Sciatic nerve (tissue), 2 donors: ENCODE data around the gene FCN2. TPM values are rescaled to one million over a fixed set of nuclear protein-coding genes. Genes with fewer than 3 reads are reported as not detected.

Source experiments
- ATAC-seq: fragments of 200-7000 bp; cut with Tn5 transposase; one replicate; pipeline ENCODE4 v1.9.1; 2020; ENCODE audit warnings: mild to moderate bottlenecking, moderate library complexity
- DNase-seq: peaks from one replicate; pipeline ENCODE4 v3.0.0-alpha.2; 2020; ENCODE audit warnings: low spot score
- intact Hi-C: fragments of 100-400 bp; cut with DNase I; formaldehyde crosslinking; loops from one replicate; pipeline ENCODE4 v1.14.2; 2022
- total RNA-seq: library from RNA; stranded (reverse); fragmentation: NEBNext Ultra II Directional; extraction: Animal tissue kit (Norgen Biotek cat#: 25700); gene quantifications from one replicate; pipeline ENCODE4 v1.2.1, GENCODE V29; 2021
- donor health status: DM: no; HTN: no; CAD: no.
- donor health status: DM: no; HTN: no; CAD: no.

The FCN2 gene
- total RNA-seq, 1 donor from 2014 or later, result not detected

DNA sequence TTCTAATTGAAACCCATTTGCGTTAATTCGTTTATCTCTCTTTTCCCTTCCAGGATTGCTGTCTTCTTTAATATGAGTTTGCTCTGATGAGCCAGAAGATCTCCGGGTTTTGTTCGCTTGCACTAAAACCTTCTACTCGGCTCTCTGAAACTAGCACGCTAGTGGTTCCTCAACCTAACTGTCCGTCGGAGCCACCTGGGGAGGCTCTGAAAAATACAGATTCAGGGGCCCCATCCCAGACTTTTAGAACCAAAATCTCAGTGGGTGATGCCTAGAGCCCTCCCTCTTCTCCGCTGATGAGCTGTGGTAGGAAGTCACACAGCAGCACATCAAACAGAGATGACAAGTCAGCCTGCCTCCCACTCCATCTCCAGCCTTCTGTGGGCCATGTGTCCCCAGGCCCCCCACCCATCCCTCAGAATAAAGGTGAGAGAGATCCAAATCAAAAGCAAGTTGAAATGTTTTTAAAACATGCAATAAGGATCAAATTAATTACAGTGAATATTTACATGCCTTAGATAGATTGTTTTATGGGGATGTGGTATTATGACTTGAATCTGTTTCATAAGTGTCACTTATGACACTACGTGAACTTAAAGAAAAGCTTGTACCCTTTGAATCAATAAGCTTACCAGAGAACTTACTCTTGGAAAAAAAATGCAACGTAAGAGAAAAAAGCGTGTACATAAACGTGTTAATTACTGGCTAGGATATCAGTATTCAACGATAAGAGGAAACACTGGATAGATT lies 16.4 kb downstream of the FCN2 start:
- intact Hi-C loops, result no loop called here
- ATAC-seq (no peak), DNase-seq (peak; percentile 27)

DNA sequence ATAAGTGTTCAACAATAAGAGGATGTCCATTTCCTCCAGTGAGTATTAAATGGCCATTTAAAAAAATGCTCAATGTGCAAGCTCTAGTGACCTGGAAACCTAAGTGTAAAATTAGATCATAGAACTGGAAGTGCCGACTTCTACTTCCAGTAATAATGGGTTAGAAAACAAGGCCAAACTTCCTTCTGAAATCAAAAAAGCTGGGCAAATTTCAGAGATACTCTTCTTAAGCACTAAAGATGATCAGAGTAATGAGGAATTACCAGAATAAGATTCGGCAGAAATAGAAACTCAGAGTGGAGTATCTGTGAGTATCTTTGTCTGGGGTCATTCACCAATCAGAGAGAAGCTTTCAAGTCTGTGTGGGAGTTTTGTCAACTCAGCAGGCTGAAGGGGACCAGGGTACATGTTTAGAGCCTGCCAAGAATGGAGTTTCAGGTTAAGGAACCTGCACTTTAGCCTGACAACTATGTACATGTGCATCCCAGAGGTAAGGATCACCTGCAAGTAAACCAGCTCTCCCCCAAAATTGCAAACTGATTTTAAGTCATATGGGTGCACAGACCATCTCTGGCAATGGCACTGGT lies 17.1 kb downstream of the FCN2 start:
- ATAC-seq (no peak), DNase-seq (no peak)
- intact Hi-C loops, result no loop called here

DNA sequence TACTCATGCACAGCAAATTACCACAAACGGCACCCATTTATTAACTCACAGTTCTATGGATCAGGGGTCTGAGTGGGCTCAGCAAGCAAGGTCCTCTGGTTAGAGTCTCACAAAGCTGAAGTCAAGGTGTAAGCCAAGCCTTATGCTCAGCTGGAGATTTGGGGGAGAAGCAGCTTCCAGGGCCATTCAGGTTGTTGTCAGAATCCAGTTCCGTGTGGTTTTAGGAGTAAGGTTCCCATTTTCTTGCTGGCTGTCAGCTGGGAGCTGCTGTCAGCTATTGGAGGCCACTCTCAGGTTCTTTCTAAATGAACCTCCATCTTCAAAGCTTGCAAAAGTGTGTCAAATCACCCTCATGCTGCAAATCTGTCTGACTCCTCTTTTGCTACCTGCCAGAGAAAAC lies 17.7 kb downstream of the FCN2 start:
- ATAC-seq, result no peak
- intact Hi-C loops, result no loop called here

DNA sequence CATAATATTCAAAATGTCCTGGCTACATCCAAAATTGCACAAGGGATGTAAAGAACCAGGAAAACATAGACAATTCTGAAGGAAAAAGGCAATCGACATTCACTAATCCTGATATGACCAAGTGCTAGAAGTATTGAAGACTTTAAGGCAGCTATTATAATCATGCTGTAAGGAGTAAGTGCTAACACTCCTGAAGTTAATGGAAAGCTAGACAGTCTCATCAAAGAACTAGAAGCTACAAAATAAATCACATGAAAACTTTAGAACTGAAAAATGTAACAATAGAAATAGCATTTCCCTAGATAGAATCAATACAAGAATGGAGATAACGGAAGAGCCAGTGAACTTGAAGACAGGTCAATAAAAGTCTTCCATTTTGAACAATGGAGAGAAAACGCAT lies 18.6 kb downstream of the FCN2 start:
- intact Hi-C loops, result no loop called here
- DNase-seq (no peak), ATAC-seq (no peak)

More for the DNA sequence above, 17.7 kb downstream of the FCN2 start:
- DNase-seq, result no peak

DNA sequence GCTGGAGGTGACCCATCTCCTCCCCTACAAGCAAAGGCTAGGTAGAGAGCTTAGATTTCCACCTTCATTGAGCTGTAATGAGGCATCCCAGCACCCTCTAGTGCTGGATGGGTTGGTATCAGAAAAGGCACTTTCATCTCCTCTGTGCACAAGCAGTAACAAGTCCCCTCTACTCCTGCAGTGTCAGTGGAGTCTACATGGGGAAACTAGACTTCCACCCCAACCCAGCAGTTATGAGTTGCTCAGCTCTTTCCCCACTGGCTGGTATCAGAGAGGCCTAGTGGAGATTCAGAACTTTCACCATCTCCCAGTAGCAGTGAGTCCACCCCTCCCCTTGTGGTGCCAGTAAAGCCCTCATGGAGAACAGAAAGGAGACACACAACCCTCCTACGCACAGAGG lies 19.2 kb downstream of the FCN2 start:
- DNase-seq (peak; percentile 12), ATAC-seq (no peak)
- intact Hi-C loops, result no loop called here

DNA sequence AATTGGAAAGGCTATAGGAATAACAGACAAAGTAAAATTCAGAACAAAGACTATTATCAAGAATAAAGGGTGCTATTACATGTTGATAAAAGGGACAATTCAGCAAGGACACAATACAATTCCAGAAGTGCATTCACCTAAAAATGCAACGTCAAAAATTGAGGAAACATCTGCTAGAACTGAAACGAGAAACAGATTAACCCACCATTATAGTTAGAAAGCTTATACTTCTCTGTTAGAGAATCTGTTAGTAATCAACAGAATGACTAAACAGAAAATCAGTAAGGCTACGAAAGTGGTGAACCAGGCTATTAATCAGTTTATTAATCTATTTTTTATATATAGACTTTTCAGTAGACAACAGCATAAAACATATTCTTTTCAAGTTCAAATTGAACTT lies 22.3 kb downstream of the FCN2 start:
- ATAC-seq, result no peak
- DNase-seq, result no peak
- intact Hi-C loops, result no loop called here

DNA sequence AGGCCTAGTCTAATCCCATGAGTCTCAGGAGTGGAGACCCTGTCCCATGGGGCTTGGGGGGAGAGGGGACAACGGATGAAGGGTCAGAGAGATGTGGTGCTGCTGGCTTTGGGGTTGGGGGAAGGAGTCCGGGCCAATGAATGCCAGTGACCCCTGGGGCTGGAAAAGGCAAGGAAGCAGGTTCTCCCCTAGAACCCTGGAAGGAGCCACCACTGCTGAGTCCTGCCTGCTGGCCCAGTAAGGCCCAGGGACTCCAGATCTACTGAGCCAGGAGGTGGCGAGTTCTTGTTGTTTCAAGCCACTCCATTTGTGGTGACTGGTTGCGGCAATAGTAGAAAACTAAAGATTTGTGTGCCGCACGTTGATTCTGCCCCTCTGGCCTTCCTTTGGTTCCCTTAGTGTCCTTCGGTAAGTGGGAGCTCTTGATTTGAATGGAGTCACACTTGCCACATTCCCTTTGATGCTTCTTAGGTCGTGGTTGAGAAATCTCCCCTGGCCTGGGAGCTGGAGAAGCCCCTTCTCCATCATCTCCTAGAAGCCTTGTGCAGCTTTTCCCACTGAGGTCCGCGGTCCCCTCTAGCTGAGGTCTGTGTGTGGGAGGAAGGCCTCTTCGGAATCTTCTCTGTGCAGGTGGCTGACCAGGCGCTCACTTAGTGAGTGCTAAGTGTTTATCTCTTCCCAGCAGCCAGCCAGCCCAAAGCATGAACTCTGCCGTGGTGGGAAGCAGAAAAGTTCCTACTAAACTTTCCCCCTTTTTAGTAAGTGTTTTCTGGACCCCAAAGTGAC lies 28.1 kb downstream of the FCN2 start:
- intact Hi-C loops, result no loop called here
- no peak for ATAC-seq

DNA sequence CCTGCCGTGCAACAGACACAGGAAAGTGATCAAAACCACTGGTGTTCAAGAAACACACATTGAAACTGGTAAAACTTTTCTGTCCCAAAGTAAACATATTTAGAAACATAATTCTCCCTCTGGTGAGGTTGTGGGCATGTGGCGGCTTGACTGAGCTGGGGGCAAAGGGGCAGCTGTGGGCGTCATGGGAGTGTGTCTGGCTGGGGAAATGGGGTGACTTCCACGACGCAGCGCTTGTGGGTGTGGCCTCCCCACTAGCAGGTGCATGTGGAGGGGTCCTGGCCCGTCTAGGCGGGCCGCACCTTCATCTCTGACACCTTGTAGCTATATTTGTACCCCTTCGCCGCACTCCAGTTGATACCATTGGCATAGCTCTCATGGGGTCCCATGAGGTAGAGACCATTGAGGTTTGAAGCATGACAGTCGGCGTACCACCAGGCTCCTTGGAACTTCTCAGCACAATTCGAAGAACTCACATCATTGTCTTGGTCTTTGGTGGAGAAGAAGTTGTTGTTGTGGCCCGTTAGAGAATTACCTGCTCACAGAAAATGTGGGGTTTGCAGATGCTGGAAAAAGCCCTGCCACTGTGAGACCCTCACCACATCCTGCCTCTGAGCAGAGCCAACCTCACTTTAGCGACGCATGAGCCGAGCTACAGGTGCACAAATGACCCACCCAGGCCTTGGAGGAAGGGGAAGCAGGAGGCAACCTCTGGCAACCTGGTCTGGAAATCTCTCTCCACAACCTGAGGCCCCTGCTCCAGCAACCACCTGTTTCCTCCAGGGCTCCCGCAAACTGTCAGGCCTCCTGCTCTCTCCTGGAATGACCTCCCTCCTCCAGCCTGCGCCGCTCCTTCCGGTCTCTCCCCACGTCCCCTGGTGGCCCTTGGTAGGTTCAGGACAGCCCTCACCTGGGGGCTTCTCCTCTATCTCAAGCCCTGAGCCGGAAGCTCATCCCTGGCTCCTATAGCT lies 29.2 kb downstream of the FCN2 start:
- DNase-seq, result no peak
- intact Hi-C loops, result no loop called here
- no peak for ATAC-seq

More for the DNA sequence above, 28.1 kb downstream of the FCN2 start:
- no peak for DNase-seq

DNA sequence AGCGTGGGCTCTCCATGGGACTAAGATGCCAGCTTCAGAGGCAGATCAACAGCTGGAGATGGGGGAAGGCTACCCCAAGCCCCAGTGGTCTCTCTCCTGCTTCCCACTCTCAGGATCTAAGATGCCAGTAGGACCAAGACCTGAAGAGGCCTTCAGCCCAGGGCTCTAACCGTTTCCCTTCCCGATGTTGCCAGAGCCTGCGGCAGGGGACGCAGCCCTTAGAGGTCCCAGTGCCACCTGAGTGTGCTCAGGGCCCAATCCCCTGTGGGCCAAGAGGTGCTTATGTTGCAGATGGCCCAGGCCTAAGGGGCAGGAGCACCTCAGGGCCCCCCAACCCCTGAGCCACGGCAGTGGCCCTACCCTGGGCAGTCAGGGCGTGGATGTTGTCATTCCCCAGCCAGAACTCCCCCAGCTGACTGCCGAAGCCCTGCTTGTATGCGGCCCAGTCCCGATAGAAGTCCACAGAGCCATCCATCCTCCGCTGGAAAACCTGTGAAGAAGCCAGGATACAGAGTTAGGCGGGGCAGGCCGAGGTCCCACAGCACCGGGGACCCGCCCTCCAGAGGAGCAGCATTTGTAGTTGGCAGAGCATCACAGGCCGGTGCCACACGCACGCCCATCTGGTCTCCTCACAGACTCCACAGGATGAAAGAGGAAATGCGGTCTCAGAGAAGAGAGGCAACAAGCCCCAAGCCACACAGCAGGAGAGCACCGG lies 31.7 kb downstream of the FCN2 start:
- no peak for DNase-seq
- intact Hi-C loops, result no loop called here
- ATAC-seq, result no peak

DNA sequence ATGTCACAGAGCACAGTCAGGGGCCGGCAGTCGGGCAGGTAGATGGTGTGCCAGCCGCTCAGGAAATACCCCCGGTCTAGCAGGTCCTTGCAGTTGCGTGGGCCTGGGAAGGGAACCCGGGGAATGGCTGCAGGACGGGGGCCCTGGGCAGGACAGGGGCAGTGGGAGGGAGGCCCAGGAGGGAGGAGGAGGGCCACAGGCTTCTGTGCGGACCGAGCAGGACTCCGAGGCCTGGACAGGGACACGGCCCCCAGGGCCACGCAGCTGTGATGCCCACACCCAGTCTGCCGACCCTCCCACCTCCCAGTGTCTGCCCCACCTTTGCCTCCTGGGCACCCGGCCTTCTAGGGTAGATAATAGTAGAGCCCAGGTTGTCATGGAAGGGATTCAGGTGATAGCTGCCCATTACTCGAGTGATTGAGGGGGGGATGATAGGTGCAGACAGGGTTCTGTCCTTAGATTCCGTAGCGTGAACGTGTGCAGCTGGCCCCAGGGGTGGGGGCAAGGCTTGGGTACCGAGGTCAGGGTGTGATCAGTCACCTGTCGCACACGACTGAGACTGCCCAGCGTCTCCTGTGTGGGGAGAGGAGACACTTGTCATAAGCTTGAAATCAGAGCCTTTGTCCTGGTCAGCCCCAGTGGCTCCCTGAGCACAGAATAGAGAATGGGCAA lies 32.6 kb downstream of the FCN2 start:
- no peak for DNase-seq
- ATAC-seq, result no peak
- intact Hi-C loops, result no loop called here

DNA sequence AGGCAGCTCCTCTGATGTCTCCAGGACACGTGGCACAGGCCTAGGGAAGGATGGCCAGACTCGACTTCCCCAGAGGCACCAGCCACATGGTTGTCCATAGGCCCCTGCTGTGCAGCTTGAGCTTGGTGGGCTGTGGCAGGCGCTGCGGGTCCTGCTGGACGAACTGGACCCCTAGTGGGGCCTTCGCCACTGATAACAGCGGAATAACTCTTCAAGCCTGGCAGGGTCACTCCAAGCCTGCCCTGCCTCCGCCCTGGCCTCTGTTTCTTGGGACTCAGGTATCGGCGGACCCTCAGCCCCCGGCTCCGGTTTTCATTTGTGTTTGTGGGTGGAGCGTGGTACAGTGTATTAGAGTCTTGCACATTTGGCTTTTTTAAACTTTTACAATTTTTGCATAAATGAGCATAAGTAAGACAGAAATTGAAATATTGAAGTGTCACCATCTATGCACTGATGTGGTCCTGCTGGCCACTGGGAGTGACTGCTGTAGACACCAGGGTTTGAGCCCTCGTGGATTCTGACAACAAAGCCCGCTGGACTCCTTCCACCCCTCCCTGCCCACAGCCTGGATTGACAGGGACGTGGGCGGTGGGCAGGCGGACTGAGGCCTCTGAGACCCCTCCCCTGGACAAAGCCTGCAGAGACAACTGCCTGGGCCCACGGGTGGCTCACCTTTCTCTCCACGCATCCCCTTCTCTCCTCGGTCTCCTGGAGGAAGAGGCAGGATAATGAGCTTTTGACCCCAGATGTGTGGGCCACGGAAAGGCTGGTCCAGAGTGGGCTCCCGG lies 33.3 kb downstream of the FCN2 start:
- DNase-seq, result no peak
- intact Hi-C loops, result no loop called here
- no peak for ATAC-seq

DNA sequence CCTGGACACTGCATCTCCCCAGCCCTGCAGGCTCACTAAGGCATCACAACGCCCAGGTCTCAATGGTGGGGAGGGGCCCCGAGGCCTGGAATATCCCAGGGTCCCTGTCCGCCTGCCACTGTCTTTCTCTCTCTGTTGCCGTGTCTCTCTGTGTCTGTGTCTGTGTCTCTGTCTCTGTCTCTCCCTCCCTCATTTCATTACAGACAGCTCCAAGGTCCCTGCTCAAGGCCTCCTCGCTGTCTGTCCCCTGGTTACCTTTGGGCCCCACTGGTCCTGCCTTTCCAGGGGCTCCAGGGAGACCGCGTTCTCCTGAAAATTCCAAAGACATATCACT lies 33.9 kb downstream of the FCN2 start:
- DNase-seq (no peak), ATAC-seq (no peak)
- intact Hi-C loops, result no loop called here

DNA sequence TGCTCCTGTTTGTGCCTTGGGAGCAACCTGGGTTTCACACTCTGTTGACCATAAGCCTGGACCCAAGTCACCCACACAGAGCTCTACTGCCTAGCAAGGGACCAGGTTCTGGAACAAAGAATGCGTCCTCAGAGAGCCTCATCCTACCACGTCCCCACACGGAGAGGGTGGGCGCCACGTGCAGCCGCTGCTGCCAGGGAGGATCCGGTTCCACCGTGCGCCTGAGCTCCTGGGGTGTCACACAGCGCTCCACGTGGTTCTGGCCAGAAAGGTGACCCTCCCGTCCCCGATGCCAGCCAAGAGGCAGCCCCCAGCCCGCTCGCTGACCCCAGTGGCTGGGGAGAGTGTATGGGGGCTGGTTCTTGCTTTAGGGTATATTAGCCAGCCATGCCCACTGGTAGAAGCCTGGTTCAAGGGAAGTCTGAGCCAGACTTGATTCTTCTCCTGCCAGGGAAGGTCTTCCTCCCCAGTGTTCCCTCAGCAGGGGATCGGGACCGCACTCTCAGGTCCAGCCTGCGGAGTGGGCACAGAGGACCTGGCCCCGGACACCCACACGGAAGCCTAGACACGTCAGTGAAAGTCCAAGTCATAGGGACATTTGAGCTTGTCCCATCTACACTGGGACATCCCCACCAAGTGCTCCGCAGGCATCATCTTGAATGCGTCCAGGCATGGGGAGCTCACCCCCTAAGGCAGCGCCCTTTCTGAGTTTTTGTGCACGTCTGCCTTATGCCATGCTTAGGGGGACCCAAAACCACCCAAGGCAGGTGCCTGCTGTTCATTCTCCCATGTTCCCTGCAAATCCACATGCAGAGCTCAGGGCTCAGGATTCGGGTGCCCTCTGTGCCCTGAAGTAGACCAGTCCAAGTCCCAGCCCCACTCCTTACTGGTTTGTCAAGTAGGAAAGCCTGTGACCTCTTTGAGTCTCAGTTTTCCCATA lies 34.7 kb downstream of the FCN2 start:
- intact Hi-C loops, result no loop called here
- ATAC-seq (no peak), DNase-seq (no peak)

DNA sequence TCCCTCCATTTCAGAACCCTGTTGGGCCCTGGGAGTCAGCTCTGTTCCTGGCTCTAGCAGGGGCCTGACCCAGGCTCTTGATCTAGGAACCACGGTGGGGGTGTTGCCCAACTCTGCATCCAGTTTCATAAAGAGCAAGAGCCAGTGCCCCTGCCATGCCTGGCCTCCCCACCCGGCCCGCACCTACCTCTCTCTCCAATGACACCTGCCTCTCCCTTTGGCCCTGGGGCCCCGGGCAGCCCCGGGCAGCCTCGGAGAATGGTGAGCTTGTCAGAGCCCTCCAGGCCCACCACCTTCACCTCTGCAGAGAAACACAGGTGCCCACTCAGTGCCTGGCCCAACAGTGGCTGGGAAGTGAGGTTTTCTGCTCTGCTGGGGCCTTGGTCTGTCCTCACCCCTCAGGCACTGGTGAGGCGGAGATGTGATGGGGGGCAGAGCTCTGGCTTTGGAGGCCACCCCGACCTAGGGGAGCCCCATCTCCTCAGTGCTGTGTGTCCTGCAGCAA lies 35.6 kb downstream of the FCN2 start:
- intact Hi-C loops, result no loop called here
- DNase-seq (no peak), ATAC-seq (no peak)

DNA sequence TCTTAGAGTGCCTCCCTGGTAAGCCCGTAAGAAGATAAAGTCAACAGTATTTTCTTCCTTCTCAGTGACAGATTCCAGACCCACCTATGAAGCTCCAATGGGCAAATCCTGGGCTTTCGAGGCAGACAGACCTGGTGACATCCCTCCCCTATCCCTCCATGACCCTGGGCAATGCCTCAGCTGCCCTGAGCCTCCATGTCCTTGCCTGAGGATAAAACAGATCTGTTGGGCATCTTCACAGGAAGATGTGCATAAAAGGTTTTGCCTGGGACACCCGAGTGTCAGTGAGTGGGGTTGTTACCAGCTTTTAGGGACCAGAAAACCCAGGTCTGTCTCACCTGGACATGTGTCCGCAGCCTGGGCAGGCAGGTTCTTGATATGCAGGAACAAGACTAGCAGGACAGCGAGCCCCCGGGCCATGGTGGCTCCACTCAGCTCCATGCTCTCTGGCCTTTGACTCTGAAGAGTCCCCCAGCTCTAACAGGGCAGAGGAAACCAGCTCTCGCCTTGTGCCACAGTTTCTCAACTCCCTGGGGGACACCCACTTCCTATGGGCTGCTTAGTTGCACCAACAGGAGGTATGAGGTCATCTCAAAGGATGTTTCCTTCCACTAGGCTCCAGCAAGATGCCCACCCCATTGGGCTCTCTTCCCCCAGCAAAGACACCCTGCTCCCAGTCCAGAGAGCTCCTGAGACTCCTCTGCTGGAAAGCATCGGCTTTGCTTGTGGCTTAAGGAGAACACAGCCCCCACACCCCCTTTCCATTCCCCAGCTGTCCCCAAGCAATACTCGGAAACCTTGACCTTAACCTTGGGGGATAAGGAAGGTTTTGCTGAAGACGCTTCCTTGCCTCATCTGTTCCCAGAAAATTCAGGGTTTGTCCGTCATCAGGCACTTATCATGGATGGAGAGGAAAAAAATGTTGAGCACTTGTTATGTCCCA lies 37.1 kb downstream of the FCN2 start, which contains the start of gene FCN1:
FCN1 (minus strand) TSS at position 482 of the 943 bp plus-strand sequence; CDS start at position 441, 41 bp downstream.
- DNase-seq (no peak), ATAC-seq (no peak)
- intact Hi-C loops, result no loop called here
